Measurements from ENCODE around the gene LAMB4.

- peak in 1 of 2 donors; percentile 34 for TF ChIP-seq CTCF (conservative IDR thresholded peaks at IDR 0.05 in 1 of 2, IDR thresholded peaks at IDR 0.05 in 1 of 2; ENCODE audit: low read depth in 1 of 2, low read length in 2 of 2)
- TF ChIP-seq EZH2 (IDR thresholded peaks at IDR 0.05; ENCODE audit: low read length, missing control alignments), result no peak
Measured at GRCh38 chr7:108000875-108001763, 129.0 kb downstream of the LAMB4 start.
